ENCODE results near the gene SLC18A3.

SLC18A3 gene

GRCh38 chr10:49611166-49611815 is 1.2 kb downstream of the SLC18A3 start:
- DNase-seq = no peak

DNA sequence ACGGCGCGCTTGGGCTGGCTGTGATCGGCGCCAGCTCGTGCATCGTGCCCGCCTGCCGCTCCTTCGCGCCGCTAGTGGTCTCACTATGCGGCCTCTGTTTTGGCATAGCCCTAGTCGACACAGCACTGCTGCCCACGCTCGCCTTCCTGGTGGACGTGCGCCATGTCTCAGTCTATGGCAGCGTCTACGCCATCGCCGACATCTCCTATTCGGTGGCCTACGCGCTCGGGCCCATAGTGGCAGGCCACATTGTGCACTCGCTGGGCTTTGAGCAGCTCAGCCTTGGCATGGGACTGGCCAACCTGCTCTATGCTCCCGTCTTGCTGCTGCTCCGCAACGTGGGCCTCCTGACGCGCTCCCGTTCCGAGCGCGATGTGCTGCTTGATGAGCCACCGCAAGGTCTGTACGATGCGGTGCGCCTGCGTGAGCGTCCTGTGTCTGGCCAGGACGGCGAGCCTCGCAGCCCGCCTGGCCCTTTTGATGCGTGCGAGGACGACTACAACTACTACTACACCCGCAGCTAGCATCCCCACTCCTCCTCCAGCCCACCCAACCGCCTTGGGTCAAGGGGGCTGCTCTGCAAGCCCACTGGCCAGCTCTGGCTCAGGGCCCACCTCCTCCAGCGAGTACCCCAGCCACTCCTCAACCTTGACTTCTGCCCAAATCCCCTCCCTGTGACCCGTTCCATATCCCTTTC is 1.9 kb downstream of the SLC18A3 start:
- no peak for DNase-seq

- DNase-seq = no peak
Measured at GRCh38 chr10:49612513-49613164, 2.5 kb downstream of the SLC18A3 start.

GRCh38 chr10:49613165-49613881 is 3.2 kb downstream of the SLC18A3 start:
- DNase-seq = no peak

DNA sequence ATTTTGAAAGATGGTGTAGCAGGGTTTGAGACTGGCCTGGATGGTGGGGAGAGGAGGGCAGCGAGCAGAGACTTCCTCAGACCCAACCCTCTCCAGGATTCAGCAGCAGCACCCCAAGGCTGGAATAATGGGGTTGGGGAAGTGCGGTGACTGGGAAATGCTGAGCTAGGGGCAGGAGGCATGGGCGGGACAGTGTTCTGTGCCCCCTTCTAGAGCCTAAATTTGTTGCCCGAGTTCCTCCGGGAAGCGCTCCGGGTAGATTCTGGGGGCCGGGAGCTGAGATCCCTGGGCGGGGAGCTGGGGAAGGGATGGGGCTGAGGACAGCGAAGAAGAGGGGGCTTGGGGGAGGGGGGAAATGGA is 3.8 kb downstream of the SLC18A3 start, which contains the start of gene CHAT:
Gene CHAT, plus strand, starts transcription at position 156 of the 360 bp plus-strand sequence. Its CDS starts 153 bp downstream, at position 309.
- DNase-seq = no peak

GRCh38 chr10:49614242-49615198 is 4.4 kb downstream of the SLC18A3 start:
- no peak for DNase-seq

DNA sequence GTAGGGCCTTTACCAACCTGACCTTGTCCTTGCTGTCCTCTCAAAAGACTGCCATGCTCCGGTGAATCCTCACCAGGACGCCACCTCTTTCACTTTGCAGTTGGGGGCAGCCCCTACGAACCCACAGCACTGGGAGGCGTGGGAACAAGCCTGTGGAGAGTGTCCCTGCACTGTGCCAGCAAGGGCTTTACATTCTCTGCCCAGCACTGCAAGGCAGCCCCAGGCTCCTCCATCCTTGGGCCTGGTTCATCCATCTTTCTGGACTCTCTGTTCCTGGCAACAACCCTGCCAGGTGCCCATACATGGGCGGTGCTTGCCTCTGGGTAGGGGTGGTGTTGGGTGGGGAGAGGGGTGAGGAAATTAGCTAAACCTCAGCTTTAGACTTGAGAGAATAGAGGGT is 5.1 kb downstream of the SLC18A3 start:
- no peak for DNase-seq

- no peak for DNase-seq
Measured at GRCh38 chr10:49615721-49616120, 5.6 kb downstream of the SLC18A3 start.

GRCh38 chr10:49616421-49617101 is 6.5 kb downstream of the SLC18A3 start:
- no peak for DNase-seq

GRCh38 chr10:49617121-49618020 is 7.3 kb downstream of the SLC18A3 start:
- no peak for DNase-seq

GRCh38 chr10:49618821-49619220 is 8.7 kb downstream of the SLC18A3 start:
- no peak for DNase-seq

GRCh38 chr10:49619613-49620012 is 9.5 kb downstream of the SLC18A3 start:
- no peak for DNase-seq

GRCh38 chr10:49620286-49620810 is 10.2 kb downstream of the SLC18A3 start:
- no peak for DNase-seq

GRCh38 chr10:49620841-49621378 is 10.8 kb downstream of the SLC18A3 start:
- no peak for DNase-seq

DNA sequence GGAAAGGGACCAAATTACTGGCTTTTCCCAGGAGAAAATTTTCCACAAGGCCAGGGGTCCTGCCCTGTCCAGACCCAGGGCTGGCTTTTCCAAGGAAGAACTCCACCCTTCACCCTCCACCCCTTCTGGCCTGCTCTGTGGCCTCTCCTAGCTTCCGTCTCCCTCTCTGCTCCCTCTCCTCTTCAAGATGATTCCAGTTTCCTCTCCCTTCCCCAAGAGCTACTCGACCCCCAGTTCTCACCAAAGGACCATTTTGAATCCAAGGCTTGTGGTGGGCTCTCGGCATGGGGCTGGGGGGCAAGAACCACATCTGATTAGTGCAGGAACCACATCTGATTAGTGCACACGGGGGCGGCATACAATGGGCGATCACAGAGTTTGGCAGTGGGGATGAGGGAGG is 11.5 kb downstream of the SLC18A3 start:
- DNase-seq = no peak

- no peak for DNase-seq
Measured at GRCh38 chr10:49622426-49623425, 12.6 kb downstream of the SLC18A3 start.

DNA sequence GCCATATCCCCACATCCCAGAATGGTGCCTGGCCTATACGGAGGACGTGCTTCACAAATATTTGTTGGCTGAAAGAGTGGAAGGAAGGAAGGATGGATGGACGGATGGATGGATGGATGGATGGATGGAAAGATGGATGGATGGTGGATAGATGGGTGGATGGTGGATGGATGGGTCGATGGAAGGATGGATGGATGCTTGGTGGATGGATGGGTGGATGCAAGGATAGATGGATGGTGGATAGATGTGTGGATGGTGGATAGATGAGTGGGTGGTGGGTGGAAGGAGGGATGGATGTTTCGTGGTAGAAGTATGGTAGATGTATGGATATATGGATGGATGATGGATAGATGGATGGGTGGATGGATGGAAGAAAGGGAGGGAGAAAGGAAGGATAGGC is 14.5 kb downstream of the SLC18A3 start:
- no peak for DNase-seq
